Measurements from ENCODE around the gene OSBP2. TPM values are rescaled to one million over a fixed set of nuclear protein-coding genes. Genes with fewer than 3 reads are reported as not detected.
A peak's percentile ranks its signal among the peaks of the same experiment; 100 is the strongest.

The OSBP2 gene
- total RNA-seq, 4 donors from 2014 or later, result 0.35 to 3.5 (median 1.8) TPM

DNA sequence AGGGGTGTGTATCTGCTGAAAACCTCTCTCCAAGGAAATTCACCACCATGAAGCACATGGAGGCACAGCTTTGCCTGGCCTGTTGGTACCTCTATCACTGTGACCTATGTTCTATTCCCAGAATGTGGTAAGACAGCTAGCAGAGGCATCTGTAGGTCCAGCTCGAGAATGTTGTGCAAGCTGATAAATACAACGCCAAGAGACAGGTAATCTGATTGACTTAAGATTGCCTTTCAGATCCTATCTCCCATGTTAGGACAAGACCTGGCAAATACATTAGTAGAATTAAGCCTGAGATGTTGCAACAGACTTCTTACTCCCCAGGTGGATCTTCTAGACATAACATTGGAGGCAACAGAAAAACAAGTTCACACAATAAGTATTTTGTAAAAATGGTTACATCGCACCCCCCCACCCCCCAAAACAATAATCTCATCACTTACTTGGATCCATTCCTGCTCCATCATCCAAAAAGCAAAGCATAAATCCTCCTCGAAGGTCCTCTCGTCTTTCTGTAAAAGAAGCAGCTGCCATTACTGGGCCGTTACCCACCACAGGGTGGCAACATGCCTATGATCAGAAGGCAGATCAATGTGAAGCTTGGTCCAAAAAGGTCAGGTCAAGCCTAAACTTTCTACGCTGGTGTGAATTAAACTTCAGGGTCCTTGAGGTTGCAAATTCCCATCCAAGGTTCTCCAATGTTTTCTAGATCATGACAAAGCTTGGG is 255.4 kb downstream of the OSBP2 start:
- Histone ChIP-seq H3K4me3 (no peak overlapping the region), H3K27me3 (no peaks in the 10 kb centered on the region), H3K27ac (peak overlapping the region in 1 of 4 donors; percentile 82), H3K36me3 (peaks cover 0 to 80% of the 10 kb centered on the region in 2 donors), H3K4me1 (peaks cover 3 to 46% (median 21%) of the 10 kb centered on the region in 3 donors), H3K9me3 (no peaks in the 10 kb centered on the region)
- no peak for ATAC-seq
- TF ChIP-seq, protein P1, sequence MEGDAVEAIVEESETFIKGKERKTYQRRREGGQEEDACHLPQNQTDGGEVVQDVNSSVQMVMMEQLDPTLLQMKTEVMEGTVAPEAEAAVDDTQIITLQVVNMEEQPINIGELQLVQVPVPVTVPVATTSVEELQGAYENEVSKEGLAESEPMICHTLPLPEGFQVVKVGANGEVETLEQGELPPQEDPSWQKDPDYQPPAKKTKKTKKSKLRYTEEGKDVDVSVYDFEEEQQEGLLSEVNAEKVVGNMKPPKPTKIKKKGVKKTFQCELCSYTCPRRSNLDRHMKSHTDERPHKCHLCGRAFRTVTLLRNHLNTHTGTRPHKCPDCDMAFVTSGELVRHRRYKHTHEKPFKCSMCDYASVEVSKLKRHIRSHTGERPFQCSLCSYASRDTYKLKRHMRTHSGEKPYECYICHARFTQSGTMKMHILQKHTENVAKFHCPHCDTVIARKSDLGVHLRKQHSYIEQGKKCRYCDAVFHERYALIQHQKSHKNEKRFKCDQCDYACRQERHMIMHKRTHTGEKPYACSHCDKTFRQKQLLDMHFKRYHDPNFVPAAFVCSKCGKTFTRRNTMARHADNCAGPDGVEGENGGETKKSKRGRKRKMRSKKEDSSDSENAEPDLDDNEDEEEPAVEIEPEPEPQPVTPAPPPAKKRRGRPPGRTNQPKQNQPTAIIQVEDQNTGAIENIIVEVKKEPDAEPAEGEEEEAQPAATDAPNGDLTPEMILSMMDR (IDR thresholded peaks at IDR 0.05), result no peak
- TF ChIP-seq POLR2AphosphoS5 (IDR thresholded peaks at IDR 0.05) (no peak), POLR2A (IDR thresholded peaks at IDR 0.05) (no peak), EP300 (IDR thresholded peaks at IDR 0.05) (no peak)
- WGBS, 2 donors (ENCODE audit: low coverage in 1 of 2), result 66 to 76% methylated on average over 3 to 7 of the region's 7 CpGs

DNA sequence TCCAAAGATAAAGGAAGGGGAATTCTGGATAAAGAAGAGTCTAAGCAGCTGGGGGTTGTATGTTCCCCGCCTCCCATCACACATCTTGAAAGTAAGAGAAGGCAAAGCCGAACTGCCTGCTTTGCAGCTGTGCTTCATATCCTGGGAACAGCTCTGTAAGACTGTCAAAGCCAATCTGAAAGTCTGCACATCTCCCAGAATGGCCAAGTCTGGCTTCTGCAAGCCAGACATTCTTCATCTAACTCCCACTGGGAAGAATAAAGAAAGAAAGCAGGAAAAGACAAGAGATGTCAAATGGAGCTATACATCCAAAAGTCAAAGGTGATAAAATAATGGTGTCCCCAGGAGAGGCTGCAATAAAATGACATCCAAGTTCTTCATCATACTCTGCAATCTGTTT is 258.5 kb downstream of the OSBP2 start:
- no peak overlapping the region for H3K4me3 ChIP-seq
- no peak overlapping the region for H3K27ac ChIP-seq
- peaks cover 0 to 71% of the 10 kb centered on the region in 2 donors for H3K36me3 ChIP-seq
- 62 to 80% methylated on average over 1 to 2 of the region's 2 CpGs for WGBS, 2 donors (ENCODE audit: low coverage in 1 of 2)
- ATAC-seq, result no peak
- H3K4me1 ChIP-seq, result peaks cover 0 to 25% (median 4%) of the 10 kb centered on the region in 3 donors
- TF ChIP-seq, protein P1 (IDR thresholded peaks at IDR 0.05), result no peak
- TF ChIP-seq POLR2A (IDR thresholded peaks at IDR 0.05) (no peak), EP300 (IDR thresholded peaks at IDR 0.05) (no peak), POLR2AphosphoS5 (IDR thresholded peaks at IDR 0.05) (no peak)
- no peaks in the 10 kb centered on the region for H3K9me3 ChIP-seq
- H3K27me3 ChIP-seq, result no peaks in the 10 kb centered on the region

DNA sequence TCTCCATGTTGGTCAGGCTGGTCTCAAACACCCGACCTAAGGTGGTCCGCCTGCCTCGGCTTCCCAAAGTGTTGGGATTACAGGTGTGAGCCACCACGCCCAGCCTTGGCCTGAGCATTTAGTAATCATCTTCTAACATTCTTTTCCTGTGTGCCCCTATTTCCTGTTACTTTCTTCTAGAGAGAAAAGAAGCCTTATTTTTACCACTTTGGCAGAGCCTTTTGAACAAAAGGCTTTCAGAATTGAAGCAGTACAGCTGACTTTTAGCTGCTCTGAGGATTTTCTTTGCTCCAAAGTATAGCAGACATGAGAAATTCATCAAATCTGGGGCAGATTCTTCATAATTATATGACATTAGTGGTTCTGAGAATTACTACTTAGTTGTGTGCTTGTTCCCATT is 260.5 kb downstream of the OSBP2 start:
- H3K36me3 ChIP-seq, result peaks cover 0 to 54% of the 10 kb centered on the region in 2 donors
- no peaks in the 10 kb centered on the region for H3K9me3 ChIP-seq
- no peaks in the 10 kb centered on the region for H3K27me3 ChIP-seq
- no peak overlapping the region for H3K4me3 ChIP-seq
- ATAC-seq, result no peak
- peaks cover 0 to 13% (median 0%) of the 10 kb centered on the region in 3 donors for H3K4me1 ChIP-seq
- TF ChIP-seq, protein P1 (IDR thresholded peaks at IDR 0.05), result no peak
- TF ChIP-seq POLR2A (IDR thresholded peaks at IDR 0.05), result no peak
- no peak for TF ChIP-seq POLR2AphosphoS5 (IDR thresholded peaks at IDR 0.05)
- no peak for TF ChIP-seq EP300 (IDR thresholded peaks at IDR 0.05)
- H3K27ac ChIP-seq, result no peak overlapping the region
- WGBS, 2 donors (ENCODE audit: low coverage in 1 of 2), result 78 to 80% methylated on average over 1 to 4 of the region's 4 CpGs

Small RNAs within 50 kb of the gene (small RNA-seq; reads per million reads assigned to genes)
- 0 to 1.1 (median 0.19) reads per million in 4 donors for gene MIR3200

Other genes starting within 250 kb of the OSBP2 start
- gene SEC14L3, start 222.9 kb upstream of the OSBP2 start, total RNA-seq, result not detected
- gene SEC14L4, start 189.2 kb upstream of the OSBP2 start, total RNA-seq, result not detected
- 1 to 10 TPM in 1 of 4 donors, under 1 TPM in 3; 0.22 to 3.0 (median 0.54) TPM for gene SEC14L6, start 148.1 kb upstream of the OSBP2 start, total RNA-seq
- gene GAL3ST1, start 120.2 kb upstream of the OSBP2 start, total RNA-seq, result 1 to 10 TPM in 3 of 4 donors, under 1 TPM in 1; 0.54 to 3.0 (median 3.0) TPM
- gene PES1, start 103.0 kb upstream of the OSBP2 start, total RNA-seq, result 10 to 100 TPM; 35.5 to 48.9 (median 39.8) TPM
- 10 to 100 TPM; 14.2 to 42.7 (median 33.3) TPM for gene TCN2, start 87.7 kb upstream of the OSBP2 start, total RNA-seq
- gene SLC35E4, start 59.1 kb upstream of the OSBP2 start, total RNA-seq, result 10 to 100 TPM in 3 of 4 donors, 1 to 10 TPM in 1; 6.5 to 13.5 (median 10.9) TPM
- 10 to 100 TPM in 2 of 4 donors, 1 to 10 TPM in 2; 6.5 to 13.2 (median 8.7) TPM for gene DUSP18, start 27.0 kb upstream of the OSBP2 start, total RNA-seq